Natural killer cell (primary cell): ENCODE results near the gene SETBP1. TPM values are rescaled to one million over a fixed set of nuclear protein-coding genes. Genes with fewer than 3 reads are reported as not detected.

ENCODE experiments used
- ATAC-seq, 3 donors: fragments of 150-1000 bp in 2 of 3; fragments of 200-7000 bp in 1 of 3; cut with Tn5 transposase; 1 replicate in 1 of 3; 2 replicates in 2 of 3; pipeline ENCODE4 v1.10.0; 2021; ENCODE audit warnings: mild to moderate bottlenecking in 2 of 3, moderate library complexity in 2 of 3
- DNase-seq, 2 donors: peaks; one replicate each; pipeline versions ENCODE4 v3.0.0 to v3.0.0-alpha.2; 2013 to 2021; ENCODE audit warnings: mixed read lengths in 1 of 2
- H3K27ac ChIP-seq: one replicate; pipeline ENCODE4 v1.5.1; 2013; ENCODE audit warnings: mild to moderate bottlenecking, low read length
- H3K27me3 ChIP-seq: one replicate; pipeline ENCODE4 v1.6.1; 2013; ENCODE audit warnings: low read length; ENCODE audit not compliant: control insufficient read depth, insufficient read depth
- H3K36me3 ChIP-seq: one replicate; pipeline ENCODE4 v1.6.1; 2013; ENCODE audit warnings: low read length; ENCODE audit not compliant: control insufficient read depth, insufficient read depth
- H3K4me1 ChIP-seq: one replicate; pipeline ENCODE4 v1.6.1; 2013; ENCODE audit warnings: low read length; ENCODE audit not compliant: control insufficient read depth, insufficient read depth
- H3K4me3 ChIP-seq: one replicate; pipeline ENCODE4 v1.5.1; 2013; ENCODE audit warnings: low read length
- H3K9me3 ChIP-seq: one replicate; pipeline ENCODE4 v1.6.1; 2013; ENCODE audit warnings: low read length; ENCODE audit not compliant: control insufficient read depth, insufficient read depth
- H3K27ac Mint-ChIP-seq, 2 donors: one replicate each; pipeline ENCODE4 v1.8.0; 2022; ENCODE audit warnings: mild to moderate bottlenecking in 2 of 2, mixed read lengths in 2 of 2, moderate library complexity in 1 of 2
- H3K27me3 Mint-ChIP-seq, 2 donors: one replicate each; pipeline ENCODE4 v1.8.0; 2022; ENCODE audit warnings: low read depth in 2 of 2, mixed read lengths in 2 of 2
- H3K36me3 Mint-ChIP-seq: one replicate; pipeline ENCODE4 v1.8.0; 2022; ENCODE audit warnings: mixed read lengths
- H3K4me1 Mint-ChIP-seq, 2 donors: one replicate each; pipeline ENCODE4 v1.8.0; 2022; ENCODE audit warnings: mixed read lengths in 2 of 2
- H3K4me3 Mint-ChIP-seq: one replicate; pipeline ENCODE4 v1.8.0; 2022; ENCODE audit warnings: mild to moderate bottlenecking, moderate library complexity, mixed read lengths
- H3K9me3 Mint-ChIP-seq, 2 donors: one replicate each; pipeline ENCODE4 v1.8.0; 2022; ENCODE audit warnings: mixed read lengths in 2 of 2
- CTCF ChIP-seq: fragments of 200-600 bp; IDR thresholded peaks from one replicate; pipeline ENCODE4 v1.8.0; 2022; ENCODE audit warnings: antibody characterized with exemption
- WGBS: methylation state at CpG from one replicate; pipeline ENCODE4 v1.1.7; 2013; ENCODE audit warnings: missing lambda C conversion rate; ENCODE audit not compliant: insufficient coverage; 5-methylcytosine and 5-hydroxymethylcytosine counted together
- intact Hi-C: fragments of 100-400 bp; cut with micrococcal nuclease; formaldehyde crosslinking; loops from one replicate; pipeline ENCODE4 v1.14.2; 2022
- total RNA-seq, 4 donors: library from RNA; stranded (reverse); fragments of 120-200 nt in 1 of 4; gene quantifications; one replicate each; pipeline versions ENCODE4 v1.2.3 to v1.2.4, GENCODE V29; 2013 to 2022

Gene SETBP1
- total RNA-seq, 3 donors from 2014 or later (not counting 1 experiment from before 2014, with no cell fraction given) = 36.0 to 46.6 (median 41.2) TPM

GRCh38 chr18:44682201-44682870 is 1.6 kb downstream of the SETBP1 start:
- Mint-ChIP-seq H3K36me3 (no peaks in the 10 kb centered on the region), H3K9me3 (no peaks in the 10 kb centered on the region), H3K27me3 (no peaks in the 10 kb centered on the region), H3K4me3 (no peak overlapping the region), H3K4me1 (peaks cover 20 to 24% of the 10 kb centered on the region in 2 donors), H3K27ac (no peak overlapping the region)
- Histone ChIP-seq H3K27ac (peak overlapping the region; percentile 0), H3K36me3 (no peaks in the 10 kb centered on the region), H3K9me3 (no peaks in the 10 kb centered on the region), H3K27me3 (no peaks in the 10 kb centered on the region), H3K4me3 (peak overlapping the region; percentile 1), H3K4me1 (peaks cover 19% of the 10 kb centered on the region)
- 64% methylated on average over 8 of the region's 12 CpGs for WGBS
- intact Hi-C loops = loop anchor here (2.0 to 5.0 kb wide), 3 partner anchors 155 to 424 kb away; no protein-coding TSS in a partner anchor
- DNase-seq (no peak), ATAC-seq (no peak)
- TF ChIP-seq CTCF = no peak

GRCh38 chr18:44682871-44683221 is 2.2 kb downstream of the SETBP1 start:
- ATAC-seq (no peak), DNase-seq (no peak)
- Histone ChIP-seq H3K4me1 (peaks cover 19% of the 10 kb centered on the region), H3K9me3 (no peaks in the 10 kb centered on the region), H3K4me3 (no peak overlapping the region), H3K27me3 (no peaks in the 10 kb centered on the region), H3K27ac (no peak overlapping the region), H3K36me3 (no peaks in the 10 kb centered on the region)
- TF ChIP-seq CTCF = no peak
- 80% methylated on average over 4 of the region's 4 CpGs for WGBS
- intact Hi-C loops = loop anchor here (2.0 to 5.0 kb wide), 3 partner anchors 154 to 424 kb away; no protein-coding TSS in a partner anchor
- no peak overlapping the region for H3K4me3 Mint-ChIP-seq
- no peak overlapping the region for H3K27ac Mint-ChIP-seq
- peaks cover 24 to 25% of the 10 kb centered on the region in 2 donors for H3K4me1 Mint-ChIP-seq
- no peaks in the 10 kb centered on the region for H3K9me3 Mint-ChIP-seq
- H3K36me3 Mint-ChIP-seq = no peaks in the 10 kb centered on the region
- H3K27me3 Mint-ChIP-seq = no peaks in the 10 kb centered on the region

DNA sequence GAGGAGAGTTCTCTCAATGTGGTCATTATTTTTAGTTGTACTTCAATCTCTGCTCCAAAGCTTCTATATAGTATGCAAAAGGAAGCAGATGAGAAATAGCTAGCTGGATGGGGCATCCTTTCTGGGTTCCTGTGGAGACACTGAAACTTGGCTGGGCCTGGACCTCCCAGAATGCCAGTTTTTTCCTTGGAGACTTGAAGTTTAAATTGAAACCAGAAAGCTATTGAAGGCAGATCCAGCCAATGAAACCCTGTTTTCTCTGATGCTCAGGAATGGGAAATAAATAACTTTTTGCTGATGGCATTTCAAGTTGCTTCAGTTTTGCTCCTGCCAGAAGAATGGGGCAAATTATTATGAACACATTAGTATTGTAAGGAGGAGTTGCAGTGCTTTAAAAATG is 2.9 kb downstream of the SETBP1 start:
- no peak overlapping the region for H3K27ac Mint-ChIP-seq
- H3K36me3 Mint-ChIP-seq = no peaks in the 10 kb centered on the region
- peaks cover 18 to 23% of the 10 kb centered on the region in 2 donors for H3K4me1 Mint-ChIP-seq
- H3K9me3 Mint-ChIP-seq = no peaks in the 10 kb centered on the region
- Histone ChIP-seq H3K4me1 (peaks cover 17% of the 10 kb centered on the region), H3K9me3 (no peaks in the 10 kb centered on the region), H3K4me3 (no peak overlapping the region), H3K27ac (no peak overlapping the region), H3K27me3 (no peaks in the 10 kb centered on the region), H3K36me3 (no peaks in the 10 kb centered on the region)
- no peaks in the 10 kb centered on the region for H3K27me3 Mint-ChIP-seq
- ATAC-seq (no peak), DNase-seq (no peak)
- no peak for TF ChIP-seq CTCF
- no peak overlapping the region for H3K4me3 Mint-ChIP-seq
- intact Hi-C loops = loop anchor here (2.0 to 5.0 kb wide), 3 partner anchors 154 to 423 kb away; no protein-coding TSS in a partner anchor

GRCh38 chr18:44685296-44685695 is 4.6 kb downstream of the SETBP1 start:
- peaks cover 29 to 31% of the 10 kb centered on the region in 2 donors for H3K4me1 Mint-ChIP-seq
- Histone ChIP-seq H3K4me3 (no peak overlapping the region), H3K36me3 (no peaks in the 10 kb centered on the region), H3K9me3 (no peaks in the 10 kb centered on the region), H3K27me3 (no peaks in the 10 kb centered on the region), H3K27ac (no peak overlapping the region), H3K4me1 (peaks cover 14% of the 10 kb centered on the region)
- H3K36me3 Mint-ChIP-seq = no peaks in the 10 kb centered on the region
- H3K27me3 Mint-ChIP-seq = no peaks in the 10 kb centered on the region
- no peak for ATAC-seq
- no peaks in the 10 kb centered on the region for H3K9me3 Mint-ChIP-seq
- DNase-seq = no peak
- no peak overlapping the region for H3K4me3 Mint-ChIP-seq
- 88% methylated on average over 6 of the region's 6 CpGs for WGBS
- H3K27ac Mint-ChIP-seq = no peak overlapping the region
- no peak for TF ChIP-seq CTCF
- intact Hi-C loops = no loop called here
